Fibroblast of skin of right biceps (primary cell): ENCODE measurements around the gene ANK2.
A peak's percentile ranks its signal among the peaks of the same experiment; 100 is the strongest.

Source experiments
- DNase-seq: peaks from one replicate; pipeline ENCODE4 v3.0.0-alpha.2; 2013

ANK2 gene

DNA sequence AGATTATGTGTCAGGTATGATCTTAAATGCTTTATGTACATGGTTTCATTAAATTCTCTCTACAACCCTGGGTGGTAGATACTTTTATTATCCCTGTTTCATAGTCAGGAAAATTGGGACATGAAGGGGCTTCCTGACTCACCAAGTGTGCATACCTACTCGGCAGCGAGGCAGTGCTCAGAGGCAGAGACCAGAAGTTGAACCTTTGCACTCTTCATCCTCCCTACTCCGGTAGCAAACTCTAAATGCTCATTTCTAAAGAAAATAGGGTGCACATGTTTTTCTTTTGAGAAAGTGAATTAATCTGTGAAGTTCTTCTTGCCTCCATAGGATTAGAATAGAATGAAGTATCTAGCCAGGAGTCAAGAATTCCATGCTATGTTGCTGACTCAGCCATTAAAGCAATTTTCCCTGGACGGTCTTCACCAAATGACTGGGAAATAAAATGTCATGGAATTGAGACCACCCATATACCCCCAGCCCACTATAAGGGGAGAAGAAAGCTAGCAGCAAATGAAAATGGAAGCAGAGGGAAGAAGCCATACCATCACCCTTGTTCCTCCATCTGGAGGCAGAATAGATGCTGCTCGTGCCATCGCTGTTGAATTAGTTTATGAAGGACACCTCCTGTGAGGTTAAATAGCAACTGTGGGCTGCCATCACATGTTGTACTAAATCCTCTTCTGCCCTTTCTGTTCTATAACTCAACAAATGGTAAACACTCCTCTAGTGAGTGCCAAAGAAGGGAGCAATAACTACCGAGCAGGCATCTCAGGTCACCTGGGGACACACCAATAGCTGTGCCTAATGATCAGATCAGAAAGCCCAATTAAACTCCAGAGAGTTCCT is 356.6 kb downstream of the ANK2 start:
- no peak for DNase-seq

DNA sequence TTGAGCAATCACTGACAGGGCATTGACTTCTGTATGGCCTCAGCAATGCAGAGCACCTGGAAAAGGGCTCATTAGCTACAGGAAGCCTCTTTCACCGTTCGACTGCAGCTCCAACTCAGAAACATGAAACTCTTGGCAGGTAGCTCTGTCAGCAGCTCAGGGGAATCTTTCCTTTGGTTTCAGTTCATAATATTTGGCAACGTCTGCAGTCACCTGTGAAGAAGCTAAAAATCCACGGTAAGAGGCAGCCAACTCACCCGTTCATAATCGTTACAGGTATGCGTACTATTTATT is 357.2 kb downstream of the ANK2 start:
- no peak for DNase-seq

DNA sequence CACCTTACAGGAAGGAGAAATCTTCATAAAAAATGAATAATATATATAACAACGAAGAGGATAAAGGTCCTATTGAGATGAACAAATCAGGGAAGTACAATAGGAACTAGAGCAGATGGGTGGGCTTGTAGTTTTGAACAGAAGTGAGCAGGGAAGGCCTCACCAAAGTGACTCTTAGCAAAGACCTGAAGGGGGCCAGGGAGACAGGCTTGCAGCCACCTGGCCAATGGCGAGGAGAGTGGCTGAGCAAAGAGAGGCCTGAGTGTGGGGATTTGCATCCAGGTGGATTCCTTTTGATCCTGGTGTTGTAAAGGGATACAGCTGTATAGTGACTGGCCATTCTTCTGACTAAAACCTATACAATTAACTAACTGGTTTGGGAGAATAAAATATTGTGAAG is 358.0 kb downstream of the ANK2 start:
- DNase-seq: no peak

DNA sequence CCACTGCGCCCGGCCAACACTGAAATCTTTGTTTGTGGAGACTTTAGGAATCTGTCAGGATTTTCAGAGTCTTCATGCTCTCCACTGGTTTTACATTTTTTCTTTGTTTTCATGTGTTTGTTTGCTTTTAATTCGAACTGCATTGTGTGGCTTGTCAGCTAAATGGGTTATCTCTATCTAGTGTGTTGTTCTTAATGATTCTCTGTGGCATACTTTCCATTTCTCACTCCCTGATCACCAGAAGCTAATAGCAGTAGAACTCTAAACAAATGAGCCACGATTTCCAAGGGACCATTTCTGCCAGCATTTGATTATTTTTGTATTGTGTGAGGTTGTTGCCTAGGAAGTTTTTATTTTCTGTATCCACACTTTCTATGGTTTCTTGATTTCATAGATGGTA is 359.7 kb downstream of the ANK2 start:
- no peak for DNase-seq

DNA sequence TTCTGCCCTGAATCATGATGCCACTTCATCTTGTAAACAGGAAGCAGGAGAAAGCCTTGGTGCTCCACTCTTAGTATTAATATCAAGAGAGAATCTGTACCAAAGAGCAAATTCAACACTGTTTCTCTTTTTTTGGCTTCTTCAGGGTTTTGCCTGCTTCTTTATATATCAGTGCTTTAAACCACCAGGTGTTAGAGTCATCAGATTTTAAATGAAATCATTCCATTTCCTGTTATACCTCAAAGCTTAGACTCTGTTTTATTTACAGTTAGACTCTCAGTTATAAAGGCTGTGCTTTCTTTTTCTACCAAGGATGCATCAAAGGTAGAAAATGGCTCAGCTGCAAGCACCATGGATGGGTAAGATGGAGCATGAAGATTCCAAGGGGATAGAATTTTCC is 361.2 kb downstream of the ANK2 start:
- DNase-seq: no peak

DNA sequence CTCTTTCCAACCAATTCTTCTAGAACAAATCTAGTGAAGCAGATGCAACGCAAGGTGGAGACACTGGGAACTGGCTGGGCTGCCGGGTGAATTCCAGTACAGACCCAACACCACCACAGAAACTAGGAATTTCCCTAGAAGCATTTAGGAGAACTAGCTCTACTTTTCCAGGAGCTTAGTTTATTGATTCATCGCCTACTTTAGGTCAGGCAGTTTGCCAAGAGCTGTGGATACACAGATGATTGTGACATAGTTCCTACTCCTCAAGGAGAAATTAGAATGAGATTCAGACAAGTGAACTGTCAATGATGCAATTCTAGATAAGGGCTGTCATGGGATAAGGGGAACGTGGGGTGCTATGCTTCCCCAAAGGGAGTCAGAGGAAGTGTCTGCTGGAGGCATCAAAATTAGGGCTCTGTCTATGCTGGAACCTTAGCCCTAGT is 362.1 kb downstream of the ANK2 start:
- peak; percentile 94 for DNase-seq

DNA sequence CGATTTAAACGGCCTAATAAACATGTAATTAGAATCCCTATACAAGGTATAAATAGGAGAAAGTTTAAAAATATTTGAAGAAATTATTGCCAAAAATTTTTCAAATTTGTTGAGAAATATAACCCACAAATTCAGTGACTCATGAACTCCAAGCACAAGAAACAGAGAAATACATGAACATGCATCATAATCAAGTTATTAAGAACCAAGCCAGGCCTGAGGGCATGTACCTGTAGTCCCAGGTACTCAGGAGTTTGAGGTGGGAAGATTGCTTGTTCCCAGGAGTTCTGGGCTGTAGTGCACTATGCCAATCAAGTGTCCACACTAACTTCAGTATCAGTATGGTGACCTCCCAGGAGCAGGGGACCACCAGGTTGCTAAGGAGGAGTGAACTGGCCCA is 370.2 kb downstream of the ANK2 start:
- DNase-seq: no peak

DNA sequence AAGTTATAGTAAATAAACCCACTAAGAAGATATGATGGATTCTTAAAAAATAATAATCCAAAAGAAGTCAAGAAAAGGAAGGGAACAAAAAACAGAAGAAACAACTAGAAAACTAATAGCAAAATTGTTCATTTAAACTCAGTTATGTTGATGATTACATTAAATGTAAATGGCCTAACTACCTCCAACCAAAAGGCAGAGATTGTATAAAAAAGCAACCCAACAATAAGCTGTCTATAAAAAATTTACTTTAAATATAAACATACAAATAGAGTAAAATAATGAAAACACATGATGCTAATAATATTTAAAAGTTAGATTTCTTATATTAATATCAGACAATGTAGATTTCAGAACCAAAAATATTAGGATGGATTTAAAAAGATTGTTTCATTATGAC is 371.5 kb downstream of the ANK2 start:
- DNase-seq: no peak

DNA sequence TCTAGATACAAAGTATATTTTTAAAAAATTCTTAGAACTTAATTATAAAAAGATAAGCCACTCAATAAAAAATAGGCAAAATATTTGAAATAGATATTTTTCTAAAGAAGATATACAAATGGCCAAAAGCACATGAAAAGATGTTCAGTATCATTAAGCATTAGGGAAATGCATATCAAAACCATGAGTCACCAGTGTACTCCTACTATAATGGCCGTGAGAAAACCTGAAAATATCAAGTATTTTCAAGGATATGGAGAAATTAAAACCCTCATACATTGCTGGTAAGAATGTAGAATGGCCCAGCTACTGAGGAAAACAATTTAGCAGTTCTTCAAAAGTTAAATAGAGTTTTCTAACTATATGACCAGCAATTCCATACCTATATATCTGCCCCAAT is 374.2 kb downstream of the ANK2 start:
- DNase-seq: peak; percentile 55

DNA sequence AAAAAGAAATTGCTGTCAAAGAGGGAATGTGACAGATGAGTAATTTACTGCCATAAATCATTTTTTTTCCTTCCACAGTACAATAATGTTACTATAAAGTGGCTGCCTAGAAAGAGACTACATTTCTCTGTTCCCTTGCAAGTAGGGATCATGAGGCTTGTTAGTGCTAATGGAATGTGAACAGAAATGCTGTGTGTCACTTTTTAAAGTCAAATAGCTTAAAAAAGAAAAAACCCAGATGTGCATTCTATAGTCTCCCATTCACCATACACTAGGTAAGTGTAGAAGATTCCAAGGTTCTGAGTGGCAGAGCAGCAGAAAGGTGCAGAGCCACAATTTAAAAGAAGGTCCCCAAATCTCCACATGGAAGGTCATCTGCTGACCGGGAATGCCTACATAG is 383.7 kb downstream of the ANK2 start:
- DNase-seq: peak; percentile 55
